ENCODE results near the gene GPC1.

The GPC1 gene

GRCh38 chr2:240427729-240428128 lies 7.7 kb upstream of the GPC1 start:
- H3K4me3 ChIP-seq (ENCODE audit: low read depth, low read length), result no peak overlapping the region
- DNase-seq (ENCODE audit: low read depth), result no peak

GRCh38 chr2:240428245-240428644 lies 7.2 kb upstream of the GPC1 start:
- no peak overlapping the region for H3K4me3 ChIP-seq (ENCODE audit: low read depth, low read length)
- DNase-seq (ENCODE audit: low read depth), result no peak

- H3K4me3 ChIP-seq (ENCODE audit: low read depth, low read length), result no peak overlapping the region
Measured at GRCh38 chr2:240429341-240429871, 6.1 kb upstream of the GPC1 start.

GRCh38 chr2:240429872-240430491 lies 5.5 kb upstream of the GPC1 start:
- no peak for DNase-seq (ENCODE audit: low read depth)
- no peak overlapping the region for H3K4me3 ChIP-seq (ENCODE audit: low read depth, low read length)

More at GRCh38 chr2:240429341-240429871, 6.1 kb upstream of the GPC1 start:
- DNase-seq (ENCODE audit: low read depth), result no peak

GRCh38 chr2:240430595-240430994 lies 4.9 kb upstream of the GPC1 start:
- no peak for DNase-seq (ENCODE audit: low read depth)
- no peak overlapping the region for H3K4me3 ChIP-seq (ENCODE audit: low read depth, low read length)

- no peak for DNase-seq (ENCODE audit: low read depth)
- no peak overlapping the region for H3K4me3 ChIP-seq (ENCODE audit: low read depth, low read length)
Measured at GRCh38 chr2:240431271-240431660, 4.2 kb upstream of the GPC1 start.

- no peak overlapping the region for H3K4me3 ChIP-seq (ENCODE audit: low read depth, low read length)
- DNase-seq (ENCODE audit: low read depth), result no peak
Measured at GRCh38 chr2:240431661-240432424, 3.6 kb upstream of the GPC1 start.

GRCh38 chr2:240432430-240432819 lies 3.0 kb upstream of the GPC1 start:
- no peak overlapping the region for H3K4me3 ChIP-seq (ENCODE audit: low read depth, low read length)
- no peak for DNase-seq (ENCODE audit: low read depth)

GRCh38 chr2:240432820-240433801 lies 2.4 kb upstream of the GPC1 start:
- DNase-seq (ENCODE audit: low read depth), result no peak
- no peak overlapping the region for H3K4me3 ChIP-seq (ENCODE audit: low read depth, low read length)

GRCh38 chr2:240433973-240434727 lies 1.3 kb upstream of the GPC1 start:
- peak overlapping the region; percentile 62 for H3K4me3 ChIP-seq (ENCODE audit: low read depth, low read length)
- peak; percentile 92 for DNase-seq (ENCODE audit: low read depth)

GRCh38 chr2:240434728-240435456 lies 571 bp upstream of the GPC1 start:
- DNase-seq (ENCODE audit: low read depth), result peak; percentile 77
- peak overlapping the region; percentile 62 for H3K4me3 ChIP-seq (ENCODE audit: low read depth, low read length)

- DNase-seq (ENCODE audit: low read depth), result no peak
- peak overlapping the region; percentile 62 for H3K4me3 ChIP-seq (ENCODE audit: low read depth, low read length)
Measured at GRCh38 chr2:240435948-240436682, 652 bp downstream of the GPC1 start.

- no peak for DNase-seq (ENCODE audit: low read depth)
- peak overlapping the region; percentile 62 for H3K4me3 ChIP-seq (ENCODE audit: low read depth, low read length)
Measured at GRCh38 chr2:240436683-240437550, 1.5 kb downstream of the GPC1 start.

GRCh38 chr2:240437551-240437860 lies 2.0 kb downstream of the GPC1 start:
- no peak for DNase-seq (ENCODE audit: low read depth)
- H3K4me3 ChIP-seq (ENCODE audit: low read depth, low read length), result peak overlapping the region; percentile 62

GRCh38 chr2:240437861-240438809 lies 2.7 kb downstream of the GPC1 start:
- H3K4me3 ChIP-seq (ENCODE audit: low read depth, low read length), result peak overlapping the region; percentile 62
- DNase-seq (ENCODE audit: low read depth), result no peak

All from skeletal muscle cell (primary cell).